NCI-H524 treated with DMSO at 0.1 percent for 48 hours (cell line): ENCODE measurements around the gene POLR2J2.
"Not testable (repeated sequence)": the region's sequence is repeated elsewhere in the genome, so short reads cannot be mapped to it uniquely, and the experiment has no call there.

Source experiments
- DNase-seq: peaks from one replicate; lab custom pipeline; 2025; lab: John Stamatoyannopoulos, UW

The POLR2J2 gene

DNA sequence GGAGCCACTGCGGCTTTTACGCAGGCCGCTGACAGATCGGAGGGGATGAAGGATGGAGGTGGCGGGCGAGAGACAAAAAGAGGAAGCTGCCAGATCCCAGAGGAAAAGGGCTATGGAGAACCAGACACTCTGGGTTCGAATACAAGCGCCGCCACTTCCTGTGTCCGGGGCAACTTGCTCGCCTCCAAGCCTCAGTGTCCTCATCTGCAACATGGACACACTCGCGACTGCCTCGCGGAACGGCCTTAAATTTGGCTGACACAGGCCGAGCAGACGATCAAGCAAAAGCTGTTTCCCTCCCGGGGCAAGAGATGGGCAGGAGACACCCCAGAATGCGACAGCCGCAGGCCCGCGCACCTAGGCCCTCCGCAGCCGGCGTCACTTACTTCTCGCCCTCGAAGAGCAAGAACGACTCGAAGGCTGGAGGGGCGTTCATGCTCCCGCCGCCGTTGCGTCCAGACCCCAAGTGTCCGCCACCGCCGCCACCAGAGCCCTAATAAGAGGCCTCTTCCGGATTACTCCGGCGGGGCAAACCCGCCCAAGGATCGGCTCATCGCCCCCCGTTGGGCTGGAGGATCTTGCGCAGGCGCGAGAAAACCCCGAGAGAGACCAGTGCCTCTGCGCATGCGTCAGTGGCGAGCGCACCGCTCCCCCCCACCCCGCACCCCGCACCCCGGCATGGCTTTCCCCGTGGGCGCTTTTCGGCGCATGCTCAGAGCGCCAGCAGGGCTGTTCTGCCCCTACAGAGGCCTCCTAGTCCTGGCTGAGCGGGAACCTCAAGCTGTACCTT, at the start of gene POLR2J2:
Gene POLR2J2, minus strand, starts transcription at position 498 of the 790 bp plus-strand sequence. Its CDS starts 62 bp downstream, at position 436.
- not testable (repeated sequence) for DNase-seq

DNA sequence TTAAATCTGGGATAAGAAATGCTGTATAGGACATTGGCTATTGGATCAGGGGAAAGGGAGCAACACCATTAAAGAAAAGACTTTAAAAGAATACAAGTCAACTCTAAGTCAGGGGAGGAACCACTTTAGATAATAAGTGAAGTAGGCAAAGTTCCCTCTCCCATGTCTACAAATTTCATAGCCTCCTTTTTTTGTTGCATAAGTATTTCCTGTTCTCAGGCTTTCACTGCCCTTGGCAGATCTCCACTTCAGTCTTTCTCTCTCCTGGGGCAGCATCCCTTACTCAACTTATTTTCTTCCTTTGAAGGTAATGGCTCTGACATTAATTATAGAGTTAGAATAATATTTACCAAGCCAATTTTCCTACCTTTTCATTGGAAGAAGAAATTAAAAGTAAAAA, 47.0 kb upstream of the POLR2J2 start:
- not testable (repeated sequence) for DNase-seq

DNA sequence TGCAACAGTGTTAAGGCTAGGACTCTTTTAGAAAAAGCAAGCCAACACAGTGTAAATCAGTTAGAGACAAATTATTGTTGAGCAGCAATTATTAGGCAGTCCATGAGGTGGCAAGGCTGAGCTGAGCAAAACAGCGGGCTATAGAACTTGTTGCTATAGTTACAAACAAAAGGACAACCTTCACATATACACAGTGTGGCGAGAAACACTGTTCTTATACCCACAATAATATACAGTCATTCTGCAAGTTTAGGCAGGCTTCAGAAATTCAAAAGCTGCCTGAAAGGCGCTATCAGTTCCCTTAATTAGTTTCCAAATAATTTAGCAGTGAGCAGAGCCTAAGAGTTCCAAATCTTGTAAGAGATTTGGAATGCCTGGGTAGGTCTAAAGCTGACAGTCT, 44.3 kb upstream of the POLR2J2 start:
- DNase-seq: not testable (repeated sequence)

DNA sequence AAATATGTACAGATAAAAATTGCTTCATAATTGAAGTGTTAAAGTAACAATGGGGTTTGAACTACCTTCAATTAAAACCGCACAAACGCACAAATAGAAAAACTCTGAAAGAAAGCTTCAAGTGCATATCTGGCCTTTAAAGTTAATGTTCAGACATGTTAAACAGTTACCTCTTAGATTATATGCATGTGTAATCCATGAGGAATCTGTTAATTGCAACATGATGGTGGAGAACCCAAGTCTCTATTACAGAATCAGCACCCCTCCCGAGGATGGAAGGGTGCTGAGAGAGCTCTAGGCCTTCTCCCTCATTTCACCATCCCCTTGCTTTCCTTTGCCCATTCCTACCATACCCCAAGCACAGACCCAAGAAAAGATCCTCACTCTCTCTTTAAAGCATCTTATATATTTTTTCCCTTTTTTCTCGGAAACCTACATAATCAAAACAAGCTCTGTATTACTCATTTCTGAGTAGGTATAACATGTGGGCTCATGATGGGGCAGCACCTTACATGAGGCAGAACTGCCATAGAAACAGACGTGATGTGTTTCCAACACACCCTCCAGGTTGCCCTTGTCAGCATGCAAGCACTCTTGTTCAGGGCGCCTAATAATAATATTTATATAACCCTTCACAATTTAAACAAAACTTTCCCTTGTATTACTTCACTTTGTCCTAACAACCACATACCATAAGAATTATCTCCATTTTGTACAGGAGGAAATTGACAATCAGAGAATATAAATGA, 43.5 kb upstream of the POLR2J2 start:
- not testable (repeated sequence) for DNase-seq

DNA sequence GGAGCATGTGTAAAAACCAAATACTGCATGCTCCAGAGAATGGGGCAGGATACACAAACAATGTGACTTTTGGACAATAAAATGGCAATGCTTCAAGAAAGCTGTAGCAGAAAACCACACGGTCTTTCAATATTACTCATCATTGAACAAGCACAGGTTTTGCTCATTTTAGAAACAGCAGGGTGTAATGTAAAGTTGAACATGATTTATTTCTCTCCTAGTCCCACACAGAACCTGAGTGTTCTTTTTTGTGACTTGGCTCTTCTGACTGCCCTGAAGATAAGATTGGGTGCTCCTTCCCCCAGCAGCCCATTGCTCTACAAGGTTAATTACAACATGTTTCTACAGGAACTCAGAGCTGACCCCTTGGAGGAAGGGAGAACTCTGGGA, 42.2 kb upstream of the POLR2J2 start:
- DNase-seq: not testable (repeated sequence)

DNA sequence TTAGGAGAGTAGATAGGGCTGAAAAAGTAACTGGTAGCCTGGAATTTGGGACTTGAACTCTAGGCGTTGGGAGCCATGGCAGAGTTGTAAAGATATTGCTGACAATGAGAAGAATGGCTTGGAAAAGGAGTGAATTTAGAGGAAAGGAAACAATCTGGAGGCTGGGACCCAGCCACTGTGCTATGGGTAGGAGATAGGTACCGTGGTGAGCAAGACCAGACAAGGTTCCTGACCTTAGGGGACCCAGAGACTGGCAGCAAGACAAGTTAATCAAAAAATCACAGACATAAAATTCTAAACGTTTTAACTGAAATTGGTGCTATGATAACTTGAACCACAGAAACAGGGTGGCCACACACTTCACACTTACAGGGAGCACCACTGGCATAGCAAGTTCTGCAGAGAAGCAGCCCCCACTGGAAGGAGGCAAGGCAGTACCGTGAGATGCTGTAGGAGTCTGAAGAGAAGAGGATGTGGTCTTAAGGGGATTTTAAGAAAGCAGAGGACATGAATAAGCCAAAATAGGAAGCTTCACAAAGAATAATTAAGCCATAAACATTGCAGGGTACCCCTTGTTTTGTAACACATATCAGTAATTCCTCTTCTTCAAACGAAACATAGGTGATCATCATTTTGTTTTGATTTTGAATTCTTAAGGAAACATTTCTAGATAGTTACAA, 41.7 kb upstream of the POLR2J2 start:
- DNase-seq: not testable (repeated sequence)

DNA sequence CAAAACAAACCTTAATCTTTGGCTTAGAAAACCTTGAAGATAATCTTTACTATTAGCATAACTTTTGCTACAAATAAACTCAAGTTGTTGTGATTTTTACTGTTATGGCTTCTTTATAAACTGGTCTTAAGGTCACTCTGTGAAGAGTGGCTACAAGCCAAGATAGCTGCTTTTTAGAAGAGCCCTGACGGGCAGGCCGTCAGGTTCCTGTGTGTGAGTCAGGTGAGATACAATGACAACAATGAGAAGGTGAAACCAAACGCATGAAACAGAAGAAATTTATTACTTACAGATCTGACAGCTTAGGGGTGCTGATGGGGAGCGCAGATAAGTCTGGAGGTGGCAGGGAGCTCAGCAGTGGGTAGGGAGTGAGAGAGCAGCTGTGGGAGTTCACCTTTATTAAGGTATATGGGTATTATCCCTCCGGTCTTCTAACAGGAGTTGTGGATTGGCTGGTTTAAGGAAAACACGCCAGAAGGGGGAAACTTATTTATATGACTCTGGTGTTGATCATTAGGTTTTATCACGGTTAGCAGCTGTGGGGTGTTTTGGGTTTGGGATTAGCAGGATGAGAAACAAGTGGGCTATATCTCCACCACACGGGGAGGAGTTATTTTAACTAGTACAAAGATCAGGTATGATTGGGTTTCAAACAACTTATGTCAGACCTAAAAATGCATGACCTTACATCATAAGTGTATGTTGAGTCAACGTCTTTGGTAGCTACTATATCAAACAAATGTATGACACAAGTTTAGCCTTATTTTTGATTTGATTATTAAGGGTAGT, 27.7 kb upstream of the POLR2J2 start:
- not testable (repeated sequence) for DNase-seq

DNA sequence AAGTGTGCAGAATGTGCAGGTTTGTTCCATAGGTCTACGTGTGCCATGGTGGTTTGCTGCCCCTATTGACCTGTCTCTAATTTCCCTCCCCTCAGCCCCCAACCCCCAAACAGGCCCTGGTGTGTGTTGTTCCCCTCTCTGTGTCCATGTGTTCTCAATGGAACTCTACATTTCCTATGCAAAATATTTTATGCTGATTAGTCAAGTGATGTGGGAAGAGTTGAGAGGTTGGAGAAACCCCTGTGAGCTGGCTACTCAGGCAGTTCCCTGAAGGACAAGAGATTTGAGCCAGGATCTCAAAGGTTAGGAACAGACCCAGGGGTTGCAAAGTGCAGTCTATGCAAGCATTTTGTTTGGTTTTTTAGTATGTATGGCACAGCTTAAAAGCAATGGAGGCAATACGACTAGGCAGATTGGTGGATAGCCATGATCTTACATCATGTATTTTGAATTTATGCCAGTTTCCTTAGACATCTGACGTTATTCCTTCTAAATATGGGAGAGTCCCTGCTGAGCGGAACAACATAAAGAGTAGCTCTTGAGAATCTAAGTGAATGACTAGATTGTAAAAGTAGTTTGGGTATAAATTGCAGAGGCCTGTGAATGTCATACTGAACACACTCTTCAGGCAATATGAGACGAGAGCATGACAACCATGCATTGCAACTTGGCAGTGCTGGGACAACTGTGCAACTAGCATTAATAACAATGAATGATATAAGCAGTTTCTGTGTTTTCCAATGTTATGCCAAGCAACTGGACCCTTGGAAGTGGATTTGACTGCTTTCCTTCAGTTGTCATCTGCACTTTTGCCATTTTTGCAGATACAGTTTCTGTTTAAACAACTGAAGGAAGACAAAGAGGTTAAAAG, 26.4 kb upstream of the POLR2J2 start:
- DNase-seq: not testable (repeated sequence)

DNA sequence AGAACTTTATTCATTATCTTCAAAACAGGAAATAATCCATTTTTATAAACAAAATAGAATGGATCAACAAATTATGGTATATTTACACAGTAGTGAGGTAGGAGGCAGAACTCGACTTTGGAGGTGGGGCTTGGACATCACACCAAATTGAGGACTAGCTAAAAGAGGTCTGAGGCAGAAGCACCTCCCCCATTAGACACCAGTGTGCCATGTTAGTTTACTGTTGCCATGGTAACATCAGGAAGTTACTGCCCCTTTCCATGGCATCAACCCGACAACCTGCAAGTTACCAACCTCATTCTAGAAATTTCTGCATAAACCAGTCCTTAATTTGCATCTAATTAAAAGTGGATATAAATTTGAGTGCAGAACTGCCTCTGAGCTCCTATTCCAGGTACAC, 24.5 kb upstream of the POLR2J2 start:
- not testable (repeated sequence) for DNase-seq

DNA sequence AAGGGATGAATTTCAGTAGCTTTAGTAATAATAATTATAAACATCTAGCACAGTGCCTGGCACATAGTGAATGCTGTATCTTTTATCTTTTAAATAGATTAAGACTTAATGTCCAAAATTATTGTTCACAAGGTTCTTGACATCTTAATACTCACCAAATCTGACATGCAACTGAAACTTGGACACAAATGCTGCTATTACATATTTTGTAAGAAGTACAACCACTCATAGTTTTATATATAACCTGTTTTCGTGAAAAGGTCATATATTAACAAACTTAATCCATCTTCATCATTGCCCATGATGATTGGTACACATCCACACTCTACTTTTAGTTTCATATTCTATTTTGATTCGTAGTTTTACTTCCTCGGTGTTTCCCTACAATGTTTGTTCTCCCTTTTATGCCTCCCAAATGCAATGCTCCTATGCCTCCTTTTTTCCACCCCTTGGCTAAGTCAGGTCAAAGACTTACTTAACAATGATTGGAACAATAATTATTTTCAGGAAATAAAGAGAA, 23.6 kb upstream of the POLR2J2 start:
- DNase-seq: not testable (repeated sequence)

DNA sequence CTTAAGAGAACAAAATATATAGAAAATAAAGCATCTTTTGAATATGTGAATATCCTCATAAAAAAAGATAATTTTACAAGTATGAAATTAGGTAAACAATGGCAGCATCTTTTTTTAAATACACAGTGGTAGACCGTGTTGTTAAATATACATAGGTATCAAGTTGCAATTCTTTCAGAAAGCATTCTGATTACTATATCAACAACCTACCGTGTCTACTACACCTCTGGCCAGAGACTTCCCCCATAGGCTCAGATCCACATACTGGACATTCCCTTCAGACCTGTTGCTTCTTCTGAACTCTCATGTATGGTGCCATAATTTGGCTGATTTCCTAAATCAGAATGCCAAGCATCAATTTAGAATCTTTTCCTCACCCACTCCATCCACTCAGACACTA, 22.5 kb upstream of the POLR2J2 start:
- DNase-seq: not testable (repeated sequence)

DNA sequence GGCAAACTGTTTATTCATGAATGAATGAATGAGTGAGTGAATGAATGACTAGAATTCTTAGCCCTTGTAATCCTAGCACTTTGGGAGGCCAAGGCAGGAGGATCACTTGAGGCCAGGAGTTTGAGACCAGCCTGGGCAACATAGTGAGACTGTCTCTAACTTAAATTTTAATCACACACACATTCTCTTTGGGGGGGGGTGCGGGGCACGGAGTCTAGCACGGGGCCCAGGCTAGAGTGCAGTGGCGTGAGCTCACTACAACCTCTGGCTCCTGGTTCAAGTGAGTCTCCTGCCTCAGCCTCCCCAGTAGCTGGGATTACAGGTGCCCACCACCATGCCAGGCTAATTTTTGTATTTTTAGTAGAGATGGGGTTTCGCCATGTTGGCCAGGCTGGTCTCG, 19.1 kb upstream of the POLR2J2 start:
- DNase-seq: not testable (repeated sequence)

DNA sequence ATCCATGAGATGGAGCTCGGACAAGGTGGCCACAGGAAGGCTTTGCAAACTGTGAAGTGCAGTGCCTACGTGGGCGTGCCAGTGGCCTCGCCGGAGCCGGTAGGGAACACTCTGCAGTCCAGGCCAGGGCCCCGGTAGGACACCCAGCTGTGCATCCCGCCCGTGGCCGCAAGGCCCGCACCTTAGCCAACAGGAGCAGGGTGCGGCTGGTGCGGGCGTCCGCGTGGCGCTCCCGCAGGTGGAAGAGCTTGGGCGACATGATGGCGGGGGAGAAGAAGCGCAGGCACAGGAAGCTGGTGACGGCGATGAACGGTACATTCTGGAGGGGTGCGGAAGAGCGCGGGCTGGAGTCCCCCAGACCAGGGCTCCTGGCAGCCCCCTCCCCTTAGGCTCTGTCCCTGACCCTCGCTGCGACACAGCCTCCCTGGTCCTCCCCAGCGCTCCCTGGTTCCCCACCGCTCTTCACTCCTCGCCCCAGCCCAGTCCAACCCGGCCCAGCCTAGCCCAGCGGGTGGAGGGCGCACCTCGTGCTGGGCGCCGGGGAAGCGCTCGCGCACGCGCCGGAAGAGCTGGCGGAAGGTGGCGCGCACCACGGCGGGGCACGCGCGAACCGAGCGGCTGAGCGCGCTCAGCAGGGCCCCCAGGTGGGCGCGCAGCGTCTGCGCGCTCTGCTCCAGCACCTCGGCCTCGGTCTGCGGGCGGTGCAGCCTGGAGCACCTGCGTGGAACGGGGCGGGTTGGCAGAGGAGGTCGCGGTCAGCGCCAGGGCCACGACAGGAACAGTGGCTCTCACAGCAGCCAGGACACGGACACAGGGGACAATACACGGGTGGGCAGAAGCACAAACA, 18.2 kb upstream of the POLR2J2 start:
- not testable (repeated sequence) for DNase-seq

DNA sequence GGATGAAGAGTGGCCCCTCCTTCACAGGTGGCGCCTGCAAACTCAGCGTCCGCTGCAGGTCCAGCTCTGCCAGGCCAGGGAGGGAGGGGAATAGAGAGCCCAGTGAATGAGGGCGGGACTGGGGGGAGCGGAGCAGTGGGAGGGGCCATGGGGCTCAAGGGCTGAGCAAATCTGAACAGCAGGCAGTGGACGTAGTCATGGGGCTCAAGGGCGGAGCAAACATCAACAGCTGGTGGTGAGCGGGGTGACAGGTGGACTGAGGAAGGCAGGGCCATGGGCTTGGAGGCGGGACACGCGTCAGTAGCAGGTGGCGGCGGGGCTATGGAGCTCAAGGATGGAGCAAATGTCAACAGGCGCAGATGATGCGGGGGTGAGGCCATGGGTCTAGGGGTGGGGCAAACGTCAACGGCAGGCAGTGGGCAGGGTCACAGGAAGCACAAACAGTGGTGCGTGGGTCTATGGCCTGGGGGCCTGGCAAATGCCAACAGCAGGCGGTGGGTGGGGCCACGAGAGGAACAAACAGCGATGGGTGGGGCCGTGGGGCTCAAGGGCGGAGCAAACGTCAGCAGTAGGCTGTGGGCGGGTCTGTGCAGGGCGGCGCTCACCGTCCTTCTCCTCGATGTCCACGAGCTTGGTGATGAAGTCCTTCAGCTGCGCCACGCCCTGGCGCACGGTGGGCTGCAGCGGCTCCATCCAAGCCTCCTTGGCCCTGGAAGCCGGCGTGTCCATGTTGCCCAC, 17.0 kb upstream of the POLR2J2 start:
- not testable (repeated sequence) for DNase-seq

DNA sequence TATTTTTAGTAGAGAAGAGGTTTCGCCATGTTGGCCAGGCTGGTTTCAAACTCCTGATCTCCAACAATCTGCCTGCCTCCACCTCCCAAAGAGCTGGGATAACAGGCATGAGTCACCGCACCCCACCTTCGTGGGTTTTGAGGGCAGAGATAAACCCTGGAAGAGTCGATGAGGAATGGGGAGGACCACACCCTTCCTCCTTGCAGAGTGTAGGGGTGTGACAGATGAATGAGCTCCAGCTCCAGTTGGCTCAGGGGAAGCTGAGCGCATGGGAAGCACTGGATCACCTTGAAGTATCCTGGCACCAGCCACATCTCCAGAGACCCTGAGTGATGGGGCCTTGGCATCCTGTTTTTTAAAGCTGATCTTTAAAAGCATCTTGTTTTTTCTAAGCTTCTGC, 11.1 kb upstream of the POLR2J2 start:
- not testable (repeated sequence) for DNase-seq

DNA sequence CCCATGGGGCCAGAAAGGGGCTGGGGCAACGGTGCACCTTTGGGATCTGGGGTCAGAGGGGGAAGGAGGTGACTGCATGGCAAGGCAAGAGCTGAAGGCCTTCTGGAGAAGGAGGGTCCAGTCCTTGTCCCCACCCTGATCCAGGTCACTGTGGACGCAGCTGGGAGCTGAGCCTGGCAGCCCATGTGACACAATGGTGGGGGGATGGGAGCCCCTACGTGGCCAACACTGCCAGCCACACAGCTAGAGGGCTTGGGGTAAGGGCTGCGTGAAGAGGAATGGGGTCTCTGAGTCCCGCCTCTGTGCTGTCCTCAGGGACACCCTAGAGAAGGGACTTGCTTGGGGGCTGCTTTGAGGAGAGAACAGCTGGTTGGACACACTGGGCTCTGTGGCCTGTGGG, 9.3 kb upstream of the POLR2J2 start:
- not testable (repeated sequence) for DNase-seq

DNA sequence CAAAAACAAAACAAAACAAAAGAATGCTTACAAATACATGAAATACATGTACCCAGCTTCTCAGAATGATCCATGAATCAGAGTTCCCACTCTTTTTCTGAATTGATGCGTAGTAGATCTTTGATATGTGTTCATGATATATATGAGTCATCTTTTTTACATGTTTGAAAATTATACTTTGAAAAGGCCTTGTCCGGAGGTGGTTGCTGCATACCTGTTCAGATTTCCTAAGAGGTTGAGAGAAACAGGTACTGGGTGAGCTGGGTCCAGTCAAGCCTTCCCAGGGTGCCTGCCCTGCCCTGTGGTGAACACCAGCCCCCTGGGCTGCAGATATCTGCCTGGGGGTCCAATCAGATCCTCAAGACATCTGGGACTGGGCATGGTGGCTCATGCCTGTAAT, 4.1 kb upstream of the POLR2J2 start:
- DNase-seq: not testable (repeated sequence)

DNA sequence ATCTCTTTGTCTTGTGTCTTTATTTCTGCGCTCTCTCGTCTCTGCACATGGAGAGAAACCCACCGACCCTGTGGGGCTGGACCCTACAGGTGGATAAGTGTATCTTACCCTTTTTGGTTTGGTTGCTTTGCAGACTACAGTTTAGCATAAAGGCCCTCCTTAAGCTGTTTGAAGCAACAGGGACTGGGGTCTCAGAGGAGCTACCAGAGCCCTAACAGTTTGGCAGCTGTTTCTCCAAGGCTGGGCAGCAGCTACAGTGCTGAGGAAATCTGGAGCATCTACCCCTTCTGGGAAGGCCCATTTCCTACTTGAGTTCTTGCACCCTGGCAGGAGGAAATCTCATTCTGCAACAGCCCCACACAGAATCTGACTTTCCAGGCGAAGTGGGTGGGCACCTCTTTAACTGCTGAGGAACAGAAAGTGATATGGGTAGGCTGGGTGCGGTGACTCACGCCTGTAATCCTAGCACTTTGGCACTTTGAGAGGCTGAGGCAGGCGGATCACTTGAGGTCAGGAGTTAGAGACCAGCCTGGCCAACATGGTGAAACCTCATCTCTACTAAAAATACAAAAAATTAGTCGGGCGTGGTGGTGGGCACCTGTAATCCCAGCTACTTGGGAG, 2.1 kb upstream of the POLR2J2 start:
- not testable (repeated sequence) for DNase-seq
